NCI-H2196 treated with DMSO at 0.1 percent for 48 hours (cell line): ENCODE measurements around the gene MED29.
A peak's percentile ranks its signal among the peaks of the same experiment; 100 is the strongest.

ENCODE experiments used
- DNase-seq: peaks from one replicate; lab custom pipeline; 2025; ENCODE audit not compliant: unreplicated experiment; lab: John Stamatoyannopoulos, UW

MED29 gene

GRCh38 chr19:39426170-39426569, 35.0 kb downstream of the MED29 start:
- DNase-seq, result no peak

GRCh38 chr19:39427707-39428106, 36.5 kb downstream of the MED29 start:
- no peak for DNase-seq

GRCh38 chr19:39428283-39429112, 37.3 kb downstream of the MED29 start:
- DNase-seq, result no peak

- DNase-seq, result no peak
Observed at GRCh38 chr19:39430675-39431593, 39.8 kb downstream of the MED29 start.

- DNase-seq, result no peak
Observed at GRCh38 chr19:39432677-39433025, 41.5 kb downstream of the MED29 start.

GRCh38 chr19:39433480-39434079, 42.4 kb downstream of the MED29 start:
- DNase-seq, result no peak

GRCh38 chr19:39434123-39435076, 43.2 kb downstream of the MED29 start:
- DNase-seq, result no peak

GRCh38 chr19:39435499-39436349, 44.5 kb downstream of the MED29 start, which contains the start of gene RPS16:
Gene RPS16 (minus strand): TSS chr19:39435949. CDS start chr19:39435895, 54 bp downstream.
- peak; percentile 97 for DNase-seq

GRCh38 chr19:39436350-39436716, 45.2 kb downstream of the MED29 start:
- no peak for DNase-seq

- DNase-seq, result no peak
Observed at GRCh38 chr19:39438270-39438934, 47.2 kb downstream of the MED29 start.

GRCh38 chr19:39444598-39445195, 53.5 kb downstream of the MED29 start:
- DNase-seq, result no peak

GRCh38 chr19:39445196-39446111, 54.3 kb downstream of the MED29 start, which contains the start of gene SUPT5H:
Gene SUPT5H (plus strand): TSS chr19:39445582. CDS start chr19:39445891, 309 bp downstream.
- peak; percentile 94 for DNase-seq

GRCh38 chr19:39446365-39447084, 55.3 kb downstream of the MED29 start:
- DNase-seq, result no peak

GRCh38 chr19:39448271-39448670, 57.1 kb downstream of the MED29 start:
- DNase-seq, result no peak

- DNase-seq, result no peak
Observed at GRCh38 chr19:39449116-39449797, 58.1 kb downstream of the MED29 start.
